ENCODE data around the gene PIK3R5. TPM values are rescaled to one million over a fixed set of nuclear protein-coding genes. Genes with fewer than 3 reads are reported as not detected.

The PIK3R5 gene
- polyA plus RNA-seq, 3 donors, result 32.1 to 127 (median 47.5) TPM

GRCh38 chr17:8846768-8847211, 118.7 kb downstream of the PIK3R5 start:
- Mint-ChIP-seq H3K27ac (peak overlapping the region in 2 of 7 donors; percentile 20 to 30), H3K4me1 (peaks cover 27% of the 10 kb centered on the region), H3K27me3 (ENCODE audit: low read depth in 3 of 3) (peaks cover 0 to 2% (median 0%) of the 10 kb centered on the region in 3 donors), H3K4me3 (no peak overlapping the region), H3K36me3 (peaks cover 64 to 72% of the 10 kb centered on the region in 2 donors), H3K9me3 (peaks cover 0 to 2% (median 0%) of the 10 kb centered on the region in 7 donors)
- Histone ChIP-seq H3K27me3 (ENCODE audit: control insufficient read depth in 2 of 2, insufficient read depth in 2 of 2, low read length in 2 of 2) (no peaks in the 10 kb centered on the region), H2AFZ (ENCODE audit: insufficient read depth, low read depth, low read length, poor library complexity, severe bottlenecking) (no peak overlapping the region), H3K9ac (ENCODE audit: insufficient read depth, low read length, poor library complexity, severe bottlenecking) (no peak overlapping the region), H3K36me3 (replicated peaks in 1 of 2; ENCODE audit: control insufficient read depth in 1 of 2, insufficient read depth in 2 of 2, low read length in 2 of 2) (peaks cover 31 to 67% of the 10 kb centered on the region in 2 donors), H3K27ac (ENCODE audit: low read depth in 1 of 2, low read length in 2 of 2) (no peak overlapping the region), H3K9me3 (replicated peaks in 1 of 2; ENCODE audit: control insufficient read depth in 1 of 2, insufficient read depth in 1 of 2, low read length in 2 of 2) (no peaks in the 10 kb centered on the region), H4K20me1 (ENCODE audit: insufficient read depth, low read length) (peaks cover 5% of the 10 kb centered on the region), H3K4me2 (replicated peaks; ENCODE audit: extremely low read depth, low read length, poor library complexity, severe bottlenecking) (no peak overlapping the region), H3K4me3 (replicated peaks in 1 of 3; ENCODE audit: low read depth in 2 of 3, low read length in 3 of 3) (no peak overlapping the region), H3K79me2 (ENCODE audit: insufficient read depth, low read length) (no peaks in the 10 kb centered on the region), H3K4me1 (ENCODE audit: control insufficient read depth in 1 of 2, insufficient read depth in 2 of 2, low read length in 2 of 2) (peaks cover 14 to 21% of the 10 kb centered on the region in 2 donors)
- intact Hi-C loops (cut with micrococcal nuclease), result no loop called here
- DNase-seq, result peak in 2 of 3 donors; percentile 24 to 30
- TF ChIP-seq CTCF (IDR thresholded peaks at IDR 0.05), result no peak

GRCh38 chr17:8844229-8845218, 121.0 kb downstream of the PIK3R5 start:
- H3K4me3 Mint-ChIP-seq, result no peak overlapping the region
- intact Hi-C loops (cut with micrococcal nuclease), result no loop called here
- no peak for DNase-seq
- Histone ChIP-seq H3K79me2 (ENCODE audit: insufficient read depth, low read length) (no peaks in the 10 kb centered on the region), H3K9ac (ENCODE audit: insufficient read depth, low read length, poor library complexity, severe bottlenecking) (no peak overlapping the region), H3K4me2 (replicated peaks; ENCODE audit: extremely low read depth, low read length, poor library complexity, severe bottlenecking) (no peak overlapping the region), H3K27ac (ENCODE audit: low read depth in 1 of 2, low read length in 2 of 2) (no peak overlapping the region), H3K36me3 (replicated peaks in 1 of 2; ENCODE audit: control insufficient read depth in 1 of 2, insufficient read depth in 2 of 2, low read length in 2 of 2) (peaks cover 34 to 61% of the 10 kb centered on the region in 2 donors), H4K20me1 (ENCODE audit: insufficient read depth, low read length) (peaks cover 5% of the 10 kb centered on the region), H3K9me3 (replicated peaks in 1 of 2; ENCODE audit: control insufficient read depth in 1 of 2, insufficient read depth in 1 of 2, low read length in 2 of 2) (no peaks in the 10 kb centered on the region), H2AFZ (ENCODE audit: insufficient read depth, low read depth, low read length, poor library complexity, severe bottlenecking) (no peak overlapping the region), H3K4me1 (ENCODE audit: control insufficient read depth in 1 of 2, insufficient read depth in 2 of 2, low read length in 2 of 2) (peaks cover 14 to 21% of the 10 kb centered on the region in 2 donors), H3K4me3 (replicated peaks in 1 of 3; ENCODE audit: low read depth in 2 of 3, low read length in 3 of 3) (no peak overlapping the region), H3K27me3 (ENCODE audit: control insufficient read depth in 2 of 2, insufficient read depth in 2 of 2, low read length in 2 of 2) (no peaks in the 10 kb centered on the region)
- H3K9me3 Mint-ChIP-seq, result peaks cover 0 to 2% (median 0%) of the 10 kb centered on the region in 7 donors
- peaks cover 0 to 2% (median 0%) of the 10 kb centered on the region in 3 donors for H3K27me3 Mint-ChIP-seq (ENCODE audit: low read depth in 3 of 3)
- H3K27ac Mint-ChIP-seq, result no peak overlapping the region
- peaks cover 57 to 69% of the 10 kb centered on the region in 2 donors for H3K36me3 Mint-ChIP-seq
- TF ChIP-seq CTCF (IDR thresholded peaks at IDR 0.05), result no peak
- H3K4me1 Mint-ChIP-seq, result peaks cover 24% of the 10 kb centered on the region
- WGBS (ENCODE audit: insufficient coverage), result no CpG with 5 or more reads among the region's 9 CpGs
